Prostate gland (tissue), 2 donors: ENCODE results near the gene CAD. TPM values are rescaled to one million over a fixed set of nuclear protein-coding genes. Genes with fewer than 3 reads are reported as not detected.
A peak's percentile ranks its signal among the peaks of the same experiment; 100 is the strongest.

Experiments used
- DNase-seq: peaks from one replicate; pipeline ENCODE4 v3.0.0-alpha.2; 2019; ENCODE audit warnings: low spot score
- H3K27ac ChIP-seq, 2 donors: fragments of 200-600 bp; sonication (generic); 2 replicates each; pipeline ENCODE4 v1.5.1; 2017 to 2019
- H3K27me3 ChIP-seq: fragments of 200-600 bp; sonication (generic); replicated peaks from 2 replicates; pipeline ENCODE4 v1.5.1; 2019; ENCODE audit not compliant: insufficient read depth
- H3K36me3 ChIP-seq, 2 donors: fragments of 200-600 bp; sonication (generic); 1 replicate in 1 of 2; 2 replicates in 1 of 2; pipeline versions ENCODE4 v1.5.1 to v1.8.1; 2017 to 2019
- H3K4me1 ChIP-seq: fragments of 200-600 bp; sonication (generic); replicated peaks from 2 replicates; pipeline ENCODE4 v1.5.1; 2019
- H3K4me3 ChIP-seq, 2 donors: fragments of 200-600 bp; sonication (generic); 2 replicates each; pipeline ENCODE4 v1.5.1; 2017 to 2019
- H3K9me3 ChIP-seq: fragments of 200-600 bp; sonication (generic); 2 replicates; pipeline ENCODE4 v1.5.1; 2017
- CTCF ChIP-seq, 4 experiments: fragments of 200-600 bp in 2 of 4; fragments of 450-650 bp in 2 of 4; sonication (generic) in 2 of 4; IDR thresholded peaks; 1 replicate in 3 of 4; 2 replicates in 1 of 4; pipeline ENCODE4 v1.5.1; 2016 to 2019; ENCODE audit warnings: antibody characterized with exemption in 4 of 4, mild to moderate bottlenecking in 2 of 4, moderate library complexity in 2 of 4
- POLR2A ChIP-seq: fragments of 450-650 bp; IDR thresholded peaks from one replicate; pipeline ENCODE4 v1.6.1; 2016; ENCODE audit warnings: antibody characterized with exemption, mild to moderate bottlenecking
- POLR2AphosphoS5 ChIP-seq: sonication (generic); formaldehyde crosslinking; IDR thresholded peaks from one replicate; pipeline ENCODE4 v1.6.1; 2017; ENCODE audit warnings: antibody characterized with exemption
- WGBS: methylation state at CpG from one replicate; pipeline ENCODE4 v1.1.5; 2018; 5-methylcytosine and 5-hydroxymethylcytosine counted together
- intact Hi-C: fragments of 100-400 bp; cut with DNase I; formaldehyde crosslinking; loops from one replicate; pipeline ENCODE4 v1.14.2; 2022
- total RNA-seq, 2 donors: library from RNA; depleted of rRNA; stranded (reverse); fragments of >200 nt; gene quantifications; one replicate each; pipeline ENCODE4 v1.1.0, GENCODE V29; 2016

CAD gene
- total RNA-seq, 2 donors from 2014 or later: 16.0 to 63.6 TPM

- peaks cover 8 to 10% of the 10 kb centered on the region in 2 donors for H3K36me3 ChIP-seq
- WGBS: 50% methylated on average over 2 of the region's 2 CpGs
- intact Hi-C loops: no loop called here
Measured at GRCh38 chr2:27199241-27199640, 17.9 kb upstream of the CAD start.

DNA sequence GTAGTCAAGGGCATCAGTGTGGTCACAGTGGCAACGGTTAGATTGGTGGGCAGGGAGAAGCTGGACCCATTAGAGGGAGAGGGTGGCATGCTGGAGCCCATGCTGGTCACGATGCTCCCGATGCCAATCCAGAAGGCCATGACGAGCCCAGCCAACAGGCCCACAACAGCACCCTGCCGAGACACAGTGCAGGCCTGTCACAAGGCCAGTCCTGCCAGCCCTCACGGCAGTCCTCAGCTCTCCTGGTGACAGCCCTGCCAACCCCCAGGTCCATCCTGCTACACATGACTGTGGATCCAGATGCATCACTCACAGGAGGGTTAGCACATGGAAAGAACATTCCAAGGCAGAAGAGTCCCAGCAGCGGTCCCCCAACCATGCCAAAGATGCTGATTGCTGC is 15.5 kb upstream of the CAD start:
- intact Hi-C loops: no loop called here
- no peak for DNase-seq
- Histone ChIP-seq H3K4me3 (no peak overlapping the region), H3K4me1 (no peaks in the 10 kb centered on the region), H3K36me3 (peaks cover 15 to 19% of the 10 kb centered on the region in 2 donors), H3K27me3 (no peaks in the 10 kb centered on the region), H3K27ac (no peak overlapping the region), H3K9me3 (no peaks in the 10 kb centered on the region)
- TF ChIP-seq POLR2A (no peak), CTCF (IDR thresholded peaks at IDR 0.05) (no peak), POLR2AphosphoS5 (no peak)
- 91% methylated on average over 7 of the region's 7 CpGs for WGBS

More at GRCh38 chr2:27199241-27199640, 17.9 kb upstream of the CAD start:
- H3K4me3 ChIP-seq: no peak overlapping the region
- no peaks in the 10 kb centered on the region for H3K9me3 ChIP-seq
- peak overlapping the region; percentile 30 to 51 for H3K27ac ChIP-seq
- no peaks in the 10 kb centered on the region for H3K4me1 ChIP-seq
- no peaks in the 10 kb centered on the region for H3K27me3 ChIP-seq
- TF ChIP-seq CTCF (IDR thresholded peaks at IDR 0.05): no peak
- TF ChIP-seq POLR2A: no peak
- peak; percentile 18 for TF ChIP-seq POLR2AphosphoS5
- no peak for DNase-seq

DNA sequence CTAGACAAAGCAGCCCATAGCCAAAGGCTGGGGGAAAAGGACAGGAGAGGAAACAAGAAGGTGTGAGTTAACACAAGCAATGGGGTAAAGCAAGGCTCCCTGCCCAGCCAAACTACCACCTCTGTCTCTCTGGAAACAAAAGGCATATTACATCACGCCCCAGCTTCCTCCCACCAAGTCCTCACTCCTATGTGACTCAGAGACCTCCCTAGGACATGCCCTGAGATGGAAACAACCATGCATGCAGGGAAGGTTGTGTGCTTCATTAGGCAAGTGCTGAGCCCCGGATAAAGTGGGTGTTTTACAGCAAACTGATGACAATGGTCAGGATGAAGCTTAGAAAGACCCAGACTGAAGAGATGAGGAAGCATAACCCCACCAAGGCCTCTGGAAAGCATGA is 14.3 kb upstream of the CAD start:
- 82% methylated on average over 2 of the region's 2 CpGs for WGBS
- Histone ChIP-seq H3K4me3 (no peak overlapping the region), H3K27ac (no peak overlapping the region), H3K36me3 (peaks cover 15 to 24% of the 10 kb centered on the region in 2 donors), H3K9me3 (no peaks in the 10 kb centered on the region), H3K27me3 (no peaks in the 10 kb centered on the region), H3K4me1 (no peaks in the 10 kb centered on the region)
- intact Hi-C loops: no loop called here
- no peak for DNase-seq
- TF ChIP-seq CTCF (IDR thresholded peaks at IDR 0.05) (no peak), POLR2A (no peak), POLR2AphosphoS5 (no peak)

DNA sequence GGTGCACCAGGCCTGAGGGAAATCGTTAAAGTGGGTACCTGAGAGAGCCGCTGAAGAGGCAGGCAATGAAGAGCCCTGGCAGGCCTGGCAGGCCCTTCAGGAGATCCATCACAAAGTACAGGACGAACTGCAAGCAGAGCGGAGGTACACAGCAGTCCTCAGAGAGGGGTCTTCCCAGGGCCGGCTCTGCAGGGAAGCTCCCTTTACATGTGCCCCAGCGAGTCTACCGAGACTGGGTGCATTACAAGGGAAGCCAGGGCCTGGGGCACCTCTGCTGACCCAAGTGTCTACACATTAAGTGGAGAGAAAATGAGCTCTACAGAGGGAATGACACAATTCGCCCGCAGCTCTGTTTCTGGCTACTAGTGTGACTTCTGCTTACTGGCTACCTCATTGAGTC is 13.4 kb upstream of the CAD start:
- intact Hi-C loops: no loop called here
- Histone ChIP-seq H3K9me3 (no peaks in the 10 kb centered on the region), H3K4me3 (no peak overlapping the region), H3K4me1 (no peaks in the 10 kb centered on the region), H3K27me3 (no peaks in the 10 kb centered on the region), H3K36me3 (peaks cover 15 to 24% of the 10 kb centered on the region in 2 donors), H3K27ac (no peak overlapping the region)
- 96% methylated on average over 9 of the region's 9 CpGs for WGBS
- no peak for TF ChIP-seq CTCF (IDR thresholded peaks at IDR 0.05)
- no peak for TF ChIP-seq POLR2AphosphoS5
- TF ChIP-seq POLR2A: no peak
- DNase-seq: no peak

- no peak for DNase-seq
- Histone ChIP-seq H3K36me3 (peaks cover 15 to 24% of the 10 kb centered on the region in 2 donors), H3K9me3 (no peaks in the 10 kb centered on the region), H3K4me3 (no peak overlapping the region), H3K27me3 (no peaks in the 10 kb centered on the region), H3K4me1 (no peaks in the 10 kb centered on the region), H3K27ac (no peak overlapping the region)
- WGBS: 92% methylated on average over 8 of the region's 8 CpGs
- intact Hi-C loops: no loop called here
- TF ChIP-seq POLR2AphosphoS5 (no peak), POLR2A (no peak), CTCF (IDR thresholded peaks at IDR 0.05) (no peak)
Measured at GRCh38 chr2:27204566-27204965, 12.6 kb upstream of the CAD start.
